Neural crest cell (in vitro differentiated cells): ENCODE data around the gene GMPPA. TPM values are rescaled to one million over a fixed set of nuclear protein-coding genes. Genes with fewer than 3 reads are reported as not detected.

Experiments used
- DNase-seq: peaks from one replicate; pipeline ENCODE4 v3.0.0; 2021; ENCODE audit warnings: low read depth, mixed read lengths, low spot score
- H3K27ac Mint-ChIP-seq: one replicate; pipeline ENCODE4 v1.8.0; 2021; ENCODE audit warnings: mild to moderate bottlenecking, mixed read lengths; ENCODE audit not compliant: unreplicated experiment
- H3K27me3 Mint-ChIP-seq: 2 replicates; pipeline ENCODE4 v1.8.0; 2021; ENCODE audit warnings: low read depth, mild to moderate bottlenecking, mixed read lengths
- H3K36me3 Mint-ChIP-seq: 2 replicates; pipeline ENCODE4 v1.8.0; 2021; ENCODE audit warnings: low read depth, mild to moderate bottlenecking, mixed read lengths
- H3K4me1 Mint-ChIP-seq: 2 replicates; pipeline ENCODE4 v1.8.0; 2021; ENCODE audit warnings: mixed read lengths
- H3K4me3 Mint-ChIP-seq: one replicate; pipeline ENCODE4 v1.8.0; 2021; ENCODE audit warnings: mild to moderate bottlenecking, mixed read lengths
- H3K9me3 Mint-ChIP-seq: 2 replicates; pipeline ENCODE4 v1.8.0; 2021; ENCODE audit warnings: mixed read lengths
- CTCF ChIP-seq: fragments of 200-600 bp; sonication (generic); conservative IDR thresholded peaks from 2 replicates; pipeline ENCODE4 v1.5.0; 2021; ENCODE audit warnings: antibody characterized with exemption, mild to moderate bottlenecking
- total RNA-seq: library from RNA; stranded (reverse); gene quantifications from 2 replicates; pipeline ENCODE4 v1.2.1, GENCODE V29; 2021

The GMPPA gene
- total RNA-seq, 1 donor from 2014 or later = 26.1 TPM

- Mint-ChIP-seq H3K27me3 (peaks cover 54% of the 10 kb centered on the region), H3K36me3 (no peaks in the 10 kb centered on the region), H3K4me3 (no peak overlapping the region), H3K9me3 (no peaks in the 10 kb centered on the region), H3K27ac (no peak overlapping the region), H3K4me1 (peaks cover 57% of the 10 kb centered on the region)
- no peak for TF ChIP-seq CTCF
- no peak for DNase-seq
These were observed 20.8 kb downstream of the GMPPA start for GRCh38 chr2:219519526-219519916.

- no peaks in the 10 kb centered on the region for H3K36me3 Mint-ChIP-seq
- peaks cover 59% of the 10 kb centered on the region for H3K4me1 Mint-ChIP-seq
- no peak for TF ChIP-seq CTCF
- H3K27ac Mint-ChIP-seq = no peak overlapping the region
- no peak overlapping the region for H3K4me3 Mint-ChIP-seq
- peaks cover 53% of the 10 kb centered on the region for H3K27me3 Mint-ChIP-seq
- DNase-seq = no peak
- H3K9me3 Mint-ChIP-seq = no peaks in the 10 kb centered on the region
These were observed 21.4 kb downstream of the GMPPA start for GRCh38 chr2:219520079-219520478.

GRCh38 chr2:219521066-219521880 is 22.6 kb downstream of the GMPPA start:
- Mint-ChIP-seq H3K27ac (no peak overlapping the region), H3K4me3 (peak overlapping the region; percentile 64), H3K36me3 (no peaks in the 10 kb centered on the region), H3K4me1 (peaks cover 61% of the 10 kb centered on the region), H3K27me3 (peaks cover 50% of the 10 kb centered on the region), H3K9me3 (no peaks in the 10 kb centered on the region)
- TF ChIP-seq CTCF = peak; percentile 72
- DNase-seq = no peak

- H3K27ac Mint-ChIP-seq = no peak overlapping the region
- H3K9me3 Mint-ChIP-seq = no peaks in the 10 kb centered on the region
- DNase-seq = peak; percentile 60
- peaks cover 48% of the 10 kb centered on the region for H3K27me3 Mint-ChIP-seq
- no peak for TF ChIP-seq CTCF
- H3K4me1 Mint-ChIP-seq = peaks cover 61% of the 10 kb centered on the region
- peak overlapping the region; percentile 39 for H3K4me3 Mint-ChIP-seq
- H3K36me3 Mint-ChIP-seq = no peaks in the 10 kb centered on the region
These were observed 23.7 kb downstream of the GMPPA start for GRCh38 chr2:219522111-219523030.

- peaks cover 59% of the 10 kb centered on the region for H3K4me1 Mint-ChIP-seq
- no peak overlapping the region for H3K27ac Mint-ChIP-seq
- no peaks in the 10 kb centered on the region for H3K9me3 Mint-ChIP-seq
- H3K27me3 Mint-ChIP-seq = peaks cover 46% of the 10 kb centered on the region
- no peak for DNase-seq
- H3K36me3 Mint-ChIP-seq = no peaks in the 10 kb centered on the region
- peak overlapping the region; percentile 34 for H3K4me3 Mint-ChIP-seq
- no peak for TF ChIP-seq CTCF
These were observed 24.5 kb downstream of the GMPPA start for GRCh38 chr2:219523031-219523671.
